ENCODE data around the gene TBCK. TPM values are rescaled to one million over a fixed set of nuclear protein-coding genes. Genes with fewer than 3 reads are reported as not detected.

TBCK gene
- total RNA-seq, 1 experiment from 2014 or later: 25.5 TPM

- Histone ChIP-seq H3K36me3 (ENCODE audit: insufficient read depth, low read length, poor library complexity, severe bottlenecking) (no peaks in the 10 kb centered on the region), H3K27ac (ENCODE audit: low read depth, low read length, poor library complexity, severe bottlenecking) (no peak overlapping the region), H3K4me3 (ENCODE audit: low read depth, low read length, poor library complexity, severe bottlenecking) (no peak overlapping the region), H3K4me1 (ENCODE audit: insufficient read depth, low read length, poor library complexity, severe bottlenecking) (peaks cover 26% of the 10 kb centered on the region), H3K9me3 (ENCODE audit: low read depth, low read length, poor library complexity, severe bottlenecking) (no peaks in the 10 kb centered on the region), H3K27me3 (replicated peaks; ENCODE audit: insufficient read depth, low read depth, low read length, poor library complexity) (no peaks in the 10 kb centered on the region)
- ChIA-PET CTCF (no interaction called here), POLR2A (ENCODE audit: low non-redundant PET) (no interaction called here)
- TF ChIP-seq, protein P1, sequence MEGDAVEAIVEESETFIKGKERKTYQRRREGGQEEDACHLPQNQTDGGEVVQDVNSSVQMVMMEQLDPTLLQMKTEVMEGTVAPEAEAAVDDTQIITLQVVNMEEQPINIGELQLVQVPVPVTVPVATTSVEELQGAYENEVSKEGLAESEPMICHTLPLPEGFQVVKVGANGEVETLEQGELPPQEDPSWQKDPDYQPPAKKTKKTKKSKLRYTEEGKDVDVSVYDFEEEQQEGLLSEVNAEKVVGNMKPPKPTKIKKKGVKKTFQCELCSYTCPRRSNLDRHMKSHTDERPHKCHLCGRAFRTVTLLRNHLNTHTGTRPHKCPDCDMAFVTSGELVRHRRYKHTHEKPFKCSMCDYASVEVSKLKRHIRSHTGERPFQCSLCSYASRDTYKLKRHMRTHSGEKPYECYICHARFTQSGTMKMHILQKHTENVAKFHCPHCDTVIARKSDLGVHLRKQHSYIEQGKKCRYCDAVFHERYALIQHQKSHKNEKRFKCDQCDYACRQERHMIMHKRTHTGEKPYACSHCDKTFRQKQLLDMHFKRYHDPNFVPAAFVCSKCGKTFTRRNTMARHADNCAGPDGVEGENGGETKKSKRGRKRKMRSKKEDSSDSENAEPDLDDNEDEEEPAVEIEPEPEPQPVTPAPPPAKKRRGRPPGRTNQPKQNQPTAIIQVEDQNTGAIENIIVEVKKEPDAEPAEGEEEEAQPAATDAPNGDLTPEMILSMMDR (conservative IDR thresholded peaks at IDR 0.05; ENCODE audit: low read depth, low read length): no peak
- TF ChIP-seq EZH2 (IDR thresholded peaks at IDR 0.05; ENCODE audit: borderline replicate concordance, low read depth, low read length, poor library complexity, severe bottlenecking): no peak
- DNase-seq (ENCODE audit: low spot score): peak; percentile 62
- no TSS peak for BruUV-seq (replicated peaks)
- intact Hi-C loops (cut with micrococcal nuclease; ENCODE audit: unreplicated experiment): no loop called here
These were observed 253.5 kb downstream of the TBCK start for GRCh38 chr4:106062452-106062875.

GRCh38 chr4:106058921-106059320 is 257.1 kb downstream of the TBCK start:
- intact Hi-C loops (cut with micrococcal nuclease; ENCODE audit: unreplicated experiment): no loop called here
- no peaks in the 10 kb centered on the region for H3K36me3 ChIP-seq (ENCODE audit: insufficient read depth, low read length, poor library complexity, severe bottlenecking)
- BruUV-seq (replicated peaks): no TSS peak
- DNase-seq (ENCODE audit: low spot score): no peak
- H3K27me3 ChIP-seq (replicated peaks; ENCODE audit: insufficient read depth, low read depth, low read length, poor library complexity): no peaks in the 10 kb centered on the region
- ChIA-PET CTCF (no interaction called here), POLR2A (ENCODE audit: low non-redundant PET) (no interaction called here)
- peaks cover 5% of the 10 kb centered on the region for H3K4me1 ChIP-seq (ENCODE audit: insufficient read depth, low read length, poor library complexity, severe bottlenecking)
- TF ChIP-seq, protein P1 (conservative IDR thresholded peaks at IDR 0.05; ENCODE audit: low read depth, low read length): no peak
- no peak for TF ChIP-seq EZH2 (IDR thresholded peaks at IDR 0.05; ENCODE audit: borderline replicate concordance, low read depth, low read length, poor library complexity, severe bottlenecking)
- no peak overlapping the region for H3K4me3 ChIP-seq (ENCODE audit: low read depth, low read length, poor library complexity, severe bottlenecking)
- H3K9me3 ChIP-seq (ENCODE audit: low read depth, low read length, poor library complexity, severe bottlenecking): no peaks in the 10 kb centered on the region
- no peak overlapping the region for H3K27ac ChIP-seq (ENCODE audit: low read depth, low read length, poor library complexity, severe bottlenecking)

GRCh38 chr4:106056914-106057313 is 259.1 kb downstream of the TBCK start:
- CTCF ChIA-PET: no interaction called here

More at GRCh38 chr4:106056914-106057313, 259.1 kb downstream of the TBCK start:
- intact Hi-C loops (cut with micrococcal nuclease; ENCODE audit: unreplicated experiment): no loop called here
- no peak for TF ChIP-seq EZH2 (IDR thresholded peaks at IDR 0.05; ENCODE audit: borderline replicate concordance, low read depth, low read length, poor library complexity, severe bottlenecking)
- TF ChIP-seq, protein P1 (conservative IDR thresholded peaks at IDR 0.05; ENCODE audit: low read depth, low read length): no peak
- BruUV-seq (replicated peaks): no TSS peak
- POLR2A ChIA-PET (ENCODE audit: low non-redundant PET): no interaction called here
- Histone ChIP-seq H3K9me3 (ENCODE audit: low read depth, low read length, poor library complexity, severe bottlenecking) (no peaks in the 10 kb centered on the region), H3K27ac (ENCODE audit: low read depth, low read length, poor library complexity, severe bottlenecking) (no peak overlapping the region), H3K36me3 (ENCODE audit: insufficient read depth, low read length, poor library complexity, severe bottlenecking) (no peaks in the 10 kb centered on the region), H3K4me1 (ENCODE audit: insufficient read depth, low read length, poor library complexity, severe bottlenecking) (no peaks in the 10 kb centered on the region), H3K4me3 (ENCODE audit: low read depth, low read length, poor library complexity, severe bottlenecking) (no peak overlapping the region), H3K27me3 (replicated peaks; ENCODE audit: insufficient read depth, low read depth, low read length, poor library complexity) (no peaks in the 10 kb centered on the region)
- no peak for DNase-seq (ENCODE audit: low spot score)

Measured in A673 (cell line).